Thoracic aorta (tissue), 2 donors: ENCODE data around the gene M1AP. TPM values are rescaled to one million over a fixed set of nuclear protein-coding genes. Genes with fewer than 3 reads are reported as not detected.

Experiments used
- ATAC-seq: fragments of 150-250 bp; one replicate; pipeline ENCODE4 v1.8.0; 2017; ENCODE audit warnings: low read depth; ENCODE audit not compliant: insufficient number of reproducible peaks, low FRiP score
- DNase-seq: peaks from one replicate; pipeline ENCODE4 v3.0.0-alpha.2; 2020; ENCODE audit warnings: low spot score
- H3K27ac ChIP-seq, 2 donors: fragments of 200-600 bp; sonication (generic); 1 replicate in 1 of 2; 2 replicates in 1 of 2; pipeline ENCODE4 v1.5.1; 2016; ENCODE audit warnings: mild to moderate bottlenecking in 2 of 2, moderate library complexity in 2 of 2
- H3K27me3 ChIP-seq: fragments of 200-600 bp; sonication (generic); replicated peaks from 2 replicates; pipeline ENCODE4 v1.6.0; 2016; ENCODE audit warnings: mild to moderate bottlenecking; ENCODE audit not compliant: insufficient read depth
- H3K36me3 ChIP-seq: fragments of 200-600 bp; sonication (generic); one replicate; pipeline ENCODE4 v1.5.1; 2016
- H3K4me1 ChIP-seq, 2 donors: fragments of 200-600 bp; sonication (generic); 1 replicate in 1 of 2; 2 replicates in 1 of 2; pipeline versions ENCODE4 v1.5.1 to v1.6.0; 2016; ENCODE audit warnings: low read depth in 2 of 2, mild to moderate bottlenecking in 1 of 2; ENCODE audit not compliant: control insufficient read depth in 1 of 2
- H3K4me3 ChIP-seq: fragments of 200-600 bp; sonication (generic); 2 replicates; pipeline ENCODE4 v1.5.1; 2016; ENCODE audit warnings: mild to moderate bottlenecking
- H3K9me3 ChIP-seq: fragments of 200-600 bp; sonication (generic); 2 replicates; pipeline ENCODE4 v1.5.1; 2016
- CTCF ChIP-seq: fragments of 200-600 bp; sonication (generic); IDR thresholded peaks from one replicate; pipeline ENCODE4 v1.5.1; 2019; ENCODE audit warnings: antibody characterized with exemption
- total RNA-seq, 2 donors: library from RNA; depleted of rRNA; stranded (reverse); fragments of >200 nt; gene quantifications; one replicate each; pipeline versions ENCODE4 v1.1.0 to v1.2.3, GENCODE V29; 2016

The M1AP gene
- total RNA-seq, 2 donors from 2014 or later: 4.5 TPM; not detected in 1

GRCh38 chr2:74560591-74560990 is 87.5 kb downstream of the M1AP start:
- no peak for DNase-seq
- Histone ChIP-seq H3K4me1 (no peaks in the 10 kb centered on the region), H3K9me3 (no peaks in the 10 kb centered on the region), H3K27ac (no peak overlapping the region), H3K36me3 (peaks cover 4% of the 10 kb centered on the region), H3K4me3 (no peak overlapping the region), H3K27me3 (no peaks in the 10 kb centered on the region)
- no peak for ATAC-seq
- no peak for TF ChIP-seq CTCF

GRCh38 chr2:74559912-74560311 is 88.2 kb downstream of the M1AP start:
- Histone ChIP-seq H3K4me3 (no peak overlapping the region), H3K36me3 (peaks cover 4% of the 10 kb centered on the region), H3K4me1 (no peaks in the 10 kb centered on the region), H3K27me3 (no peaks in the 10 kb centered on the region), H3K27ac (no peak overlapping the region), H3K9me3 (no peaks in the 10 kb centered on the region)
- DNase-seq (no peak), ATAC-seq (no peak)
- no peak for TF ChIP-seq CTCF

- DNase-seq: no peak
- Histone ChIP-seq H3K4me1 (peaks cover 0 to under 1% of the 10 kb centered on the region in 2 donors), H3K36me3 (peaks cover 4% of the 10 kb centered on the region), H3K27me3 (no peaks in the 10 kb centered on the region), H3K9me3 (no peaks in the 10 kb centered on the region), H3K4me3 (no peak overlapping the region), H3K27ac (no peak overlapping the region)
- no peak for TF ChIP-seq CTCF
- no peak for ATAC-seq
Measured at GRCh38 chr2:74558284-74559230, 89.6 kb downstream of the M1AP start.

- no peak for TF ChIP-seq CTCF
- no peak for ATAC-seq
- H3K9me3 ChIP-seq: no peaks in the 10 kb centered on the region
Measured at GRCh38 chr2:74556831-74557370, 91.2 kb downstream of the M1AP start.

GRCh38 chr2:74556159-74556558 is 92.0 kb downstream of the M1AP start:
- peak overlapping the region; percentile 82 for H3K4me3 ChIP-seq
- H3K36me3 ChIP-seq: peaks cover 4% of the 10 kb centered on the region
- no peaks in the 10 kb centered on the region for H3K27me3 ChIP-seq
- H3K9me3 ChIP-seq: no peaks in the 10 kb centered on the region
- H3K27ac ChIP-seq: no peak overlapping the region
- H3K4me1 ChIP-seq: peaks cover 0 to 15% of the 10 kb centered on the region in 2 donors
- no peak for DNase-seq
- no peak for ATAC-seq
- TF ChIP-seq CTCF: no peak

More at GRCh38 chr2:74556831-74557370, 91.2 kb downstream of the M1AP start:
- Histone ChIP-seq H3K4me1 (peaks cover 0 to 15% of the 10 kb centered on the region in 2 donors), H3K27ac (no peak overlapping the region), H3K27me3 (no peaks in the 10 kb centered on the region), H3K36me3 (peaks cover 4% of the 10 kb centered on the region), H3K4me3 (no peak overlapping the region)
- DNase-seq: no peak
